Measurements from ENCODE around the gene ZNF692. TPM values are rescaled to one million over a fixed set of nuclear protein-coding genes. Genes with fewer than 3 reads are reported as not detected.

Gene ZNF692
- total and polyA plus RNA-seq, 2 of the 13 experiments (the other 11 are each of a cell fraction or from before 2014, with no cell fraction given): 27.3 to 45.8 TPM

- H2AFZ ChIP-seq (ENCODE audit: low read length): no peak overlapping the region
- TF ChIP-seq ZNF891 (CRISPR knock-in tag; IDR thresholded peaks at IDR 0.05): no peak
- no peak for TF ChIP-seq KDM6A (CRISPR knock-in tag; IDR thresholded peaks at IDR 0.05; ENCODE audit: low read depth)
- no peak for TF ChIP-seq ZBTB3 (CRISPR knock-in tag; IDR thresholded peaks at IDR 0.05; ENCODE audit: borderline replicate concordance, low read depth)
- no peak for TF ChIP-seq TSC22D2 (CRISPR knock-in tag; IDR thresholded peaks at IDR 0.05; ENCODE audit: borderline replicate concordance)
- TF ChIP-seq JUND (CRISPR knock-in tag; IDR thresholded peaks at IDR 0.05): no peak
- no peak for TF ChIP-seq TOPORS (CRISPR knock-in tag; IDR thresholded peaks at IDR 0.05)
- no peak for TF ChIP-seq RARG (CRISPR knock-in tag; IDR thresholded peaks at IDR 0.05; ENCODE audit: low read depth)
- no peak for TF ChIP-seq ZNF10 (CRISPR knock-in tag; IDR thresholded peaks at IDR 0.05; ENCODE audit: borderline replicate concordance, low read depth)
- TF ChIP-seq ZNF354B (CRISPR knock-in tag; IDR thresholded peaks at IDR 0.05): no peak
- no peak for TF ChIP-seq ZNF17 (CRISPR knock-in tag; IDR thresholded peaks at IDR 0.05)
- no peak for TF ChIP-seq ZNF724P (CRISPR knock-in tag; IDR thresholded peaks at IDR 0.05; ENCODE audit: borderline replicate concordance)
- no peak for TF ChIP-seq HMGA1 (CRISPR knock-in tag; conservative IDR thresholded peaks at IDR 0.05)
- TF ChIP-seq ZFAT (CRISPR knock-in tag; conservative IDR thresholded peaks at IDR 0.05): no peak
- TF ChIP-seq ZNF703 (CRISPR knock-in tag; IDR thresholded peaks at IDR 0.05; ENCODE audit: borderline replicate concordance): no peak
- no peak for TF ChIP-seq SRSF9 (IDR thresholded peaks at IDR 0.05; ENCODE audit: borderline replicate concordance, insufficient read depth, low read depth, low read length, poor library complexity, severe bottlenecking)
- TF ChIP-seq ZNF256 (CRISPR knock-in tag; conservative IDR thresholded peaks at IDR 0.05): no peak
- no peak for TF ChIP-seq XRCC5 (optimal IDR thresholded peaks at IDR 0.05; ENCODE audit: low read length)
- no peak for TF ChIP-seq THAP8 (CRISPR knock-in tag; IDR thresholded peaks at IDR 0.05; ENCODE audit: borderline replicate concordance)
- H3K27me3 ChIP-seq (ENCODE audit: control insufficient read depth in 1 of 2, insufficient read depth in 2 of 2, low read length in 2 of 2): no peaks in the 10 kb centered on the region
- DNase-seq (ENCODE audit: low spot score) (no peak), ATAC-seq (no peak), FAIRE-seq (no peak)
- H3K4me1 ChIP-seq (ENCODE audit: insufficient read depth, low read length): no peaks in the 10 kb centered on the region
- in situ Hi-C loops (cut with HindIII; ENCODE audit: extremely low pct_ligation_motif_present, low pct_unique_long_range_greater_than_20kb): no loop called here
- H3K9ac ChIP-seq (ENCODE audit: insufficient read depth, low read depth, low read length): no peak overlapping the region
- CTCF ChIA-PET (ENCODE audit: low intra/inter-chr PET ratio, low total read pairs): no interaction called here
- no peak overlapping the region for H3K27ac ChIP-seq (ENCODE audit: extremely low read length, insufficient read depth, low read length)
- no peak overlapping the region for H3K4me3 ChIP-seq (replicated peaks in 1 of 3; ENCODE audit: insufficient read depth in 1 of 3, low read depth in 2 of 3, low read length in 3 of 3)
- POLR2A ChIA-PET: no interaction called here
- H4K20me1 ChIP-seq (ENCODE audit: insufficient read depth, low read length): no peaks in the 10 kb centered on the region
- no peak overlapping the region for H3K4me2 ChIP-seq (ENCODE audit: low read depth, low read length)
- no peaks in the 10 kb centered on the region for H3K9me3 ChIP-seq (ENCODE audit: low read length)
- H3K79me2 ChIP-seq (ENCODE audit: insufficient read depth, low read length): no peaks in the 10 kb centered on the region
- WGBS (ENCODE audit: low lambda C conversion rate): 92% methylated on average over 4 of the region's 8 CpGs
- no TSS peak for BruUV-seq (replicated peaks)
- intact Hi-C loops (cut with micrococcal nuclease; ENCODE audit: unreplicated experiment): no loop called here
- peaks cover 17 to 59% of the 10 kb centered on the region in 2 experiments for H3K36me3 ChIP-seq (replicated peaks in 1 of 2; ENCODE audit: control insufficient read depth in 1 of 2, insufficient read depth in 2 of 2, low read length in 2 of 2)
These were observed 45.3 kb downstream of the ZNF692 start for GRCh38 chr1:248813546-248813945.

All from HepG2 (cell line).